GM21723 (cell line): ENCODE results near the gene BLMH.

ENCODE experiments used
- ATAC-seq: cut with Tn5 transposase; IDR thresholded peaks from one replicate; pipeline ENCODE4 v1.9.1; 2021; ENCODE audit warnings: mild to moderate bottlenecking, moderate library complexity; ENCODE audit not compliant: unreplicated experiment

The BLMH gene

GRCh38 chr17:30308406-30308805 lies 16.7 kb upstream of the BLMH start:
- no peak for ATAC-seq

- no peak for ATAC-seq
Observed at GRCh38 chr17:30304778-30305177, 13.0 kb upstream of the BLMH start.

GRCh38 chr17:30302241-30302640 lies 10.5 kb upstream of the BLMH start:
- no peak for ATAC-seq

GRCh38 chr17:30300818-30301217 lies 9.1 kb upstream of the BLMH start:
- ATAC-seq = no peak

- ATAC-seq = no peak
Observed at GRCh38 chr17:30299000-30299399, 7.3 kb upstream of the BLMH start.

- ATAC-seq = no peak
Observed at GRCh38 chr17:30297715-30298114, 6.0 kb upstream of the BLMH start.

GRCh38 chr17:30296499-30297080 lies 4.8 kb upstream of the BLMH start:
- ATAC-seq = no peak

GRCh38 chr17:30292286-30292858 lies 628 bp upstream of the BLMH start:
- peak; percentile 25 for ATAC-seq

GRCh38 chr17:30290696-30291542 lies 825 bp downstream of the BLMH start:
- ATAC-seq = peak; percentile 33

GRCh38 chr17:30290077-30290476 lies 1.7 kb downstream of the BLMH start:
- no peak for ATAC-seq

GRCh38 chr17:30279156-30279555 lies 12.6 kb downstream of the BLMH start:
- no peak for ATAC-seq

- no peak for ATAC-seq
Observed at GRCh38 chr17:30278032-30278431, 13.7 kb downstream of the BLMH start.

- ATAC-seq = no peak
Observed at GRCh38 chr17:30275911-30276310, 15.8 kb downstream of the BLMH start.

- ATAC-seq = no peak
Observed at GRCh38 chr17:30274887-30275286, 16.9 kb downstream of the BLMH start.

- ATAC-seq = no peak
Observed at GRCh38 chr17:30273373-30273772, 18.4 kb downstream of the BLMH start.

- no peak for ATAC-seq
Observed at GRCh38 chr17:30271102-30271501, 20.6 kb downstream of the BLMH start.

GRCh38 chr17:30267625-30268024 lies 24.1 kb downstream of the BLMH start:
- ATAC-seq = no peak

- no peak for ATAC-seq
Observed at GRCh38 chr17:30263552-30264333, 28.0 kb downstream of the BLMH start.

GRCh38 chr17:30256756-30257506 lies 34.8 kb downstream of the BLMH start:
- ATAC-seq = no peak

GRCh38 chr17:30254150-30254549 lies 37.6 kb downstream of the BLMH start:
- ATAC-seq = no peak

GRCh38 chr17:30253312-30253711 lies 38.4 kb downstream of the BLMH start:
- no peak for ATAC-seq
